HepG2 (cell line): ENCODE results near the gene CDK5RAP2. TPM values are rescaled to one million over a fixed set of nuclear protein-coding genes. Genes with fewer than 3 reads are reported as not detected.

ENCODE experiments used
- ATAC-seq: fragments of 200-7000 bp; cut with Tn5 transposase; 3 replicates; pipeline ENCODE4 v1.9.1; 2020; ENCODE audit warnings: mild to moderate bottlenecking, moderate library complexity
- BruUV-seq: library from RNA; stranded (reverse); fragments of 400-500 nt; replicated peaks from 2 replicates; lab custom pipeline; 2021; lab: Mats Ljungman, UMichigan
- CTCF ChIA-PET: fragments of 300-600 bp; formaldehyde crosslinking; extraction: SDS; loops from one replicate; lab custom pipeline; 2021; ENCODE audit warnings: low total read pairs, inconsistent platforms, low intra/inter-chr PET ratio; lab: Yijun Ruan, JAX
- POLR2A ChIA-PET: fragments of 350-600 bp; sonication (Branson Sonifier 250); formaldehyde crosslinking; loops from one replicate; lab custom pipeline; 2020; ENCODE audit warnings: antibody characterized with exemption, inconsistent platforms; lab: Yijun Ruan, JAX
- DNase-seq: peaks from one replicate; pipeline ENCODE4 v3.0.0-alpha.2; 2015; ENCODE audit warnings: low spot score
- FAIRE-seq: peaks from 3 replicates; lab custom pipeline; 2011; peaks lifted over from hg19 to GRCh38; lab: Jason Lieb, UNC
- H2AFZ ChIP-seq: one replicate; pipeline ENCODE4 v1.6.1; 2011; ENCODE audit warnings: low read length, inconsistent platforms
- H3K27ac ChIP-seq: fragments of 300-600 bp; 3 replicates; pipeline ENCODE4 v1.8.0; 2011; ENCODE audit warnings: mixed run types, mild to moderate bottlenecking, mixed read lengths, low read length, inconsistent platforms; ENCODE audit not compliant: insufficient read depth; ENCODE audit errors: extremely low read length
- H3K27me3 ChIP-seq, 2 experiments: fragments of 200-600 bp in 1 of 2; 2 replicates in 1 of 2; 3 replicates in 1 of 2; pipeline versions ENCODE4 v1.6.0 to v1.8.0; 2011; ENCODE audit warnings: low read length in 2 of 2, mild to moderate bottlenecking in 2 of 2, moderate library complexity in 2 of 2, inconsistent platforms in 1 of 2; ENCODE audit not compliant: insufficient read depth in 2 of 2, control insufficient read depth in 1 of 2
- H3K36me3 ChIP-seq, 2 experiments: fragments of 200-600 bp in 1 of 2; replicated peaks in 1 of 2; 2 replicates in 1 of 2; 3 replicates in 1 of 2; pipeline versions ENCODE4 v1.5.1 to v1.8.0; 2011; ENCODE audit warnings: low read length in 2 of 2, inconsistent platforms in 1 of 2; ENCODE audit not compliant: insufficient read depth in 2 of 2, control insufficient read depth in 1 of 2
- H3K4me1 ChIP-seq: 2 replicates; pipeline ENCODE4 v1.5.1; 2012; ENCODE audit warnings: low read length, inconsistent platforms; ENCODE audit not compliant: insufficient read depth
- H3K4me2 ChIP-seq: 2 replicates; pipeline ENCODE4 v1.6.0; 2011; ENCODE audit warnings: low read depth, low read length, inconsistent platforms
- H3K4me3 ChIP-seq, 3 experiments: fragments of 200-600 bp in 1 of 3; sonication (generic), shearing (Covaris generic) in 1 of 3; replicated peaks in 1 of 3; 2 replicates each; pipeline ENCODE4 v1.5.1; 2011 to 2016; ENCODE audit warnings: low read length in 3 of 3, inconsistent platforms in 2 of 3, low read depth in 2 of 3, mild to moderate bottlenecking in 2 of 3, control low read depth in 1 of 3, mixed read lengths in 1 of 3; ENCODE audit not compliant: insufficient read depth in 1 of 3
- H3K79me2 ChIP-seq: one replicate; pipeline ENCODE4 v1.6.1; 2011; ENCODE audit warnings: low read length, inconsistent platforms; ENCODE audit not compliant: insufficient read depth
- H3K9ac ChIP-seq: 2 replicates; pipeline ENCODE4 v1.6.0; 2011; ENCODE audit warnings: mild to moderate bottlenecking, low read depth, low read length, inconsistent platforms; ENCODE audit not compliant: insufficient read depth
- H3K9me3 ChIP-seq: 2 replicates; pipeline ENCODE4 v1.5.1; 2012; ENCODE audit warnings: mild to moderate bottlenecking, low read length
- H4K20me1 ChIP-seq: 2 replicates; pipeline ENCODE4 v1.6.0; 2011; ENCODE audit warnings: inconsistent platforms, mild to moderate bottlenecking, low read length, moderate library complexity; ENCODE audit not compliant: insufficient read depth
- EHMT2 ChIP-seq: fragments of 200-600 bp; sonication (generic); IDR thresholded peaks from 2 replicates; pipeline ENCODE4 v1.7.0; 2017; ENCODE audit warnings: antibody characterized with exemption, low read depth, low read length, borderline replicate concordance
- MAFG ChIP-seq: sonication (generic); formaldehyde crosslinking; IDR thresholded peaks from 2 replicates; pipeline ENCODE4 v1.5.1; 2020; ENCODE audit warnings: mild to moderate bottlenecking, missing genetic modification reagents
- MEF2D ChIP-seq: sonication (generic); formaldehyde crosslinking; IDR thresholded peaks from 2 replicates; pipeline ENCODE4 v1.5.1; 2020; ENCODE audit warnings: mild to moderate bottlenecking, missing genetic modification reagents
- RBFOX2 ChIP-seq: fragments of 200-400 bp; formaldehyde crosslinking; IDR thresholded peaks from 2 replicates; pipeline ENCODE4 v1.6.1; 2017; ENCODE audit warnings: low read depth, mild to moderate bottlenecking, low read length
- SP1 ChIP-seq, 2 experiments: fragments of 450-650 bp in 1 of 2; sonication (generic) in 1 of 2; formaldehyde crosslinking in 1 of 2; IDR thresholded peaks; 2 replicates each; pipeline versions ENCODE4 v1.4.0 to v1.6.1; 2016 to 2020; ENCODE audit warnings: missing genetic modification reagents in 1 of 2
- STAT5B ChIP-seq: sonication (generic); formaldehyde crosslinking; IDR thresholded peaks from 2 replicates; pipeline ENCODE4 v1.4.0; 2020; ENCODE audit warnings: missing genetic modification reagents
- WGBS: methylation state at CpG from one replicate; pipeline ENCODE4 v1.1.6; 2017; ENCODE audit warnings: low lambda C conversion rate; 5-methylcytosine and 5-hydroxymethylcytosine counted together
- in situ Hi-C: cut with HindIII; loops from 2 replicates; pipeline ENCODE4 v1.10.0; 2017; ENCODE audit warnings: low pct_unique_long_range_greater_than_20kb; ENCODE audit not compliant: extremely low pct_ligation_motif_present
- intact Hi-C: fragments of 100-400 bp; cut with micrococcal nuclease; formaldehyde crosslinking; loops from one replicate; pipeline ENCODE4 v1.10.0; 2022; ENCODE audit not compliant: unreplicated experiment
- polyA plus RNA-seq, 8 experiments: library from polyadenylated mRNA; depleted of rRNA in 3 of 8; stranded (reverse) in 7 of 8; unstranded in 1 of 8; fragments of >200 nt; fragmentation: Illumina TruSeq in 4 of 8; extraction: Trizol in 4 of 8; gene quantifications; 2 replicates each; pipeline versions ENCODE4 v1.2.1 to v1.2.3, GENCODE V29; 2011 to 2016; ENCODE audit warnings: low read depth in 4 of 8, missing spikeins in 1 of 8, mixed read lengths in 1 of 8; ENCODE audit not compliant: insufficient read depth in 1 of 8
- total RNA-seq, 5 experiments: library from RNA; depleted of rRNA; stranded (reverse); fragments of >200 nt; fragmentation: Illumina TruSeq; extraction: Trizol; gene quantifications; 2 replicates each; pipeline ENCODE4 v1.2.3, GENCODE V29; 2016; ENCODE audit warnings: low read depth in 1 of 5
- TF ChIP-seq, protein P1 (sequence below): sonication (generic); formaldehyde crosslinking; IDR thresholded peaks from 2 replicates; pipeline ENCODE4 v1.9.0; 2021; ENCODE audit warnings: mild to moderate bottlenecking, missing genetic modification reagents
- TF ChIP-seq, protein P2 (sequence below): sonication (generic); formaldehyde crosslinking; IDR thresholded peaks from 2 replicates; pipeline ENCODE4 v1.8.1; 2023; ENCODE audit warnings: mild to moderate bottlenecking, missing genetic modification reagents, borderline replicate concordance
- TF ChIP-seq, protein P3 (sequence below): sonication (generic); formaldehyde crosslinking; IDR thresholded peaks from 2 replicates; pipeline ENCODE4 v1.5.0; 2020; ENCODE audit warnings: missing genetic modification reagents
- TF ChIP-seq, protein P4 (sequence below): sonication (generic); formaldehyde crosslinking; conservative IDR thresholded peaks from 2 replicates; pipeline ENCODE4 v1.4.0; 2020; ENCODE audit warnings: missing genetic modification reagents

Gene CDK5RAP2
- total and polyA plus RNA-seq, 2 of the 13 experiments (the other 11 are each of a cell fraction or from before 2014, with no cell fraction given): 31.8 to 42.2 TPM

DNA sequence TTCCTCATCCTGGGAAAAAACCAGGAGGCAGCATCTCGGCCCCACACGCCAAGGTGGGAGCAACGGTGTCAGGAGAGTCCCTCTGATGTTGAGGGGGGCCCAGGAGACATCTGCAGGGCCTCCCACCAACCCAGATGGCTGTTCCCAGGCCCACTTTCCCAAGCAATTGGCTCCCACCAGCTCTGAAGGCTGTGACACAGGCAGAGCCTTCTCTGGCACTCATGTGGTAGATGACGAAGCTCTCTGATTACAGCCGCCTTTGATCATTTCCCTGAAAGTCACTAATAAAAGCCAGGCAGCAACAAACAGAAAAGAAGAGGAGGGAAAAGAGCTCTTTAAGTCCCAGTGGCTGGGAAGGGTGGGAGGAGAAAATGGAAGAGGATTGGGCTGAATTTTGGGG, 226.5 kb downstream of the CDK5RAP2 start (continued):
- TF ChIP-seq, protein P1, sequence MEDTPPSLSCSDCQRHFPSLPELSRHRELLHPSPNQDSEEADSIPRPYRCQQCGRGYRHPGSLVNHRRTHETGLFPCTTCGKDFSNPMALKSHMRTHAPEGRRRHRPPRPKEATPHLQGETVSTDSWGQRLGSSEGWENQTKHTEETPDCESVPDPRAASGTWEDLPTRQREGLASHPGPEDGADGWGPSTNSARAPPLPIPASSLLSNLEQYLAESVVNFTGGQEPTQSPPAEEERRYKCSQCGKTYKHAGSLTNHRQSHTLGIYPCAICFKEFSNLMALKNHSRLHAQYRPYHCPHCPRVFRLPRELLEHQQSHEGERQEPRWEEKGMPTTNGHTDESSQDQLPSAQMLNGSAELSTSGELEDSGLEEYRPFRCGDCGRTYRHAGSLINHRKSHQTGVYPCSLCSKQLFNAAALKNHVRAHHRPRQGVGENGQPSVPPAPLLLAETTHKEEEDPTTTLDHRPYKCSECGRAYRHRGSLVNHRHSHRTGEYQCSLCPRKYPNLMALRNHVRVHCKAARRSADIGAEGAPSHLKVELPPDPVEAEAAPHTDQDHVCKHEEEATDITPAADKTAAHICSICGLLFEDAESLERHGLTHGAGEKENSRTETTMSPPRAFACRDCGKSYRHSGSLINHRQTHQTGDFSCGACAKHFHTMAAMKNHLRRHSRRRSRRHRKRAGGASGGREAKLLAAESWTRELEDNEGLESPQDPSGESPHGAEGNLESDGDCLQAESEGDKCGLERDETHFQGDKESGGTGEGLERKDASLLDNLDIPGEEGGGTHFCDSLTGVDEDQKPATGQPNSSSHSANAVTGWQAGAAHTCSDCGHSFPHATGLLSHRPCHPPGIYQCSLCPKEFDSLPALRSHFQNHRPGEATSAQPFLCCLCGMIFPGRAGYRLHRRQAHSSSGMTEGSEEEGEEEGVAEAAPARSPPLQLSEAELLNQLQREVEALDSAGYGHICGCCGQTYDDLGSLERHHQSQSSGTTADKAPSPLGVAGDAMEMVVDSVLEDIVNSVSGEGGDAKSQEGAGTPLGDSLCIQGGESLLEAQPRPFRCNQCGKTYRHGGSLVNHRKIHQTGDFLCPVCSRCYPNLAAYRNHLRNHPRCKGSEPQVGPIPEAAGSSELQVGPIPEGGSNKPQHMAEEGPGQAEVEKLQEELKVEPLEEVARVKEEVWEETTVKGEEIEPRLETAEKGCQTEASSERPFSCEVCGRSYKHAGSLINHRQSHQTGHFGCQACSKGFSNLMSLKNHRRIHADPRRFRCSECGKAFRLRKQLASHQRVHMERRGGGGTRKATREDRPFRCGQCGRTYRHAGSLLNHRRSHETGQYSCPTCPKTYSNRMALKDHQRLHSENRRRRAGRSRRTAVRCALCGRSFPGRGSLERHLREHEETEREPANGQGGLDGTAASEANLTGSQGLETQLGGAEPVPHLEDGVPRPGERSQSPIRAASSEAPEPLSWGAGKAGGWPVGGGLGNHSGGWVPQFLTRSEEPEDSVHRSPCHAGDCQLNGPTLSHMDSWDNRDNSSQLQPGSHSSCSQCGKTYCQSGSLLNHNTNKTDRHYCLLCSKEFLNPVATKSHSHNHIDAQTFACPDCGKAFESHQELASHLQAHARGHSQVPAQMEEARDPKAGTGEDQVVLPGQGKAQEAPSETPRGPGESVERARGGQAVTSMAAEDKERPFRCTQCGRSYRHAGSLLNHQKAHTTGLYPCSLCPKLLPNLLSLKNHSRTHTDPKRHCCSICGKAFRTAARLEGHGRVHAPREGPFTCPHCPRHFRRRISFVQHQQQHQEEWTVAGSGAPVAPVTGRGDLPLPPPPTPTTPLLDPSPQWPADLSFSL (CRISPR knock-in tag): no peak
- TF ChIP-seq STAT5B (CRISPR knock-in tag): no peak
- no peak for TF ChIP-seq MEF2D

DNA sequence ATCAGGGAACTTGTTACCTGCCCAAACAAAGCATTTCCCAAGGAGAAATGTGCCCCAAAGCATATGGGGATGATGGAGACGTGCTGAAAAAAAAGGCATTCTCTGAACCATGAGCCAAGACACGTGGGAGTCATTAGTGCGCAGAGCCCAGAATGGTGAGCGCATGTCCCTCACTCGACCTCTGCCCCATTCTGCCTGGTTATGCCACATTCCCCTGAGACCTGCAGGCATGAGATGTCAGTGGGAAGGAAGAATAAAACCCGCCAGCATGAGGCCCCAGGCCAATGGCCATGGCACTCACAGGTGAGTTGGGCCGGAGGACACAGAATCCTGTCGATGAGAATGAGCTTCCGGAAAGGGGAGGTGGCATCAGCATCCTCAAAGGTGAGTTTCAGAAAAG, 228.9 kb downstream of the CDK5RAP2 start:
- no peaks in the 10 kb centered on the region for H3K36me3 ChIP-seq
- ATAC-seq: no peak
- TF ChIP-seq MAFG (CRISPR knock-in tag) (no peak), RBFOX2 (no peak), EHMT2 (no peak), SP1 (IDR thresholded peaks at IDR 0.05) (no peak), SP1 (CRISPR knock-in tag; IDR thresholded peaks at IDR 0.05) (no peak)
- TF ChIP-seq, protein P2, sequence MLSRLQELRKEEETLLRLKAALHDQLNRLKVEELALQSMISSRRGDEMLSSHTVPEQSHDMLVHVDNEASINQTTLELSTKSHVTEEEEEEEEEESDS: no peak
- TF ChIP-seq, protein P3, sequence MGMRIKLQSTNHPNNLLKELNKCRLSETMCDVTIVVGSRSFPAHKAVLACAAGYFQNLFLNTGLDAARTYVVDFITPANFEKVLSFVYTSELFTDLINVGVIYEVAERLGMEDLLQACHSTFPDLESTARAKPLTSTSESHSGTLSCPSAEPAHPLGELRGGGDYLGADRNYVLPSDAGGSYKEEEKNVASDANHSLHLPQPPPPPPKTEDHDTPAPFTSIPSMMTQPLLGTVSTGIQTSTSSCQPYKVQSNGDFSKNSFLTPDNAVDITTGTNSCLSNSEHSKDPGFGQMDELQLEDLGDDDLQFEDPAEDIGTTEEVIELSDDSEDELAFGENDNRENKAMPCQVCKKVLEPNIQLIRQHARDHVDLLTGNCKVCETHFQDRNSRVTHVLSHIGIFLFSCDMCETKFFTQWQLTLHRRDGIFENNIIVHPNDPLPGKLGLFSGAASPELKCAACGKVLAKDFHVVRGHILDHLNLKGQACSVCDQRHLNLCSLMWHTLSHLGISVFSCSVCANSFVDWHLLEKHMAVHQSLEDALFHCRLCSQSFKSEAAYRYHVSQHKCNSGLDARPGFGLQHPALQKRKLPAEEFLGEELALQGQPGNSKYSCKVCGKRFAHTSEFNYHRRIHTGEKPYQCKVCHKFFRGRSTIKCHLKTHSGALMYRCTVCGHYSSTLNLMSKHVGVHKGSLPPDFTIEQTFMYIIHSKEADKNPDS (CRISPR knock-in tag): no peak
- TF ChIP-seq, protein P4, sequence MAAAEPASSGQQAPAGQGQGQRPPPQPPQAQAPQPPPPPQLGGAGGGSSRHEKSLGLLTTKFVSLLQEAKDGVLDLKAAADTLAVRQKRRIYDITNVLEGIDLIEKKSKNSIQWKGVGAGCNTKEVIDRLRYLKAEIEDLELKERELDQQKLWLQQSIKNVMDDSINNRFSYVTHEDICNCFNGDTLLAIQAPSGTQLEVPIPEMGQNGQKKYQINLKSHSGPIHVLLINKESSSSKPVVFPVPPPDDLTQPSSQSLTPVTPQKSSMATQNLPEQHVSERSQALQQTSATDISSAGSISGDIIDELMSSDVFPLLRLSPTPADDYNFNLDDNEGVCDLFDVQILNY (CRISPR knock-in tag): no peak
- TF ChIP-seq, all 625 proteins: peak for 0
- Histone ChIP-seq H3K27me3 (no peaks in the 10 kb centered on the region), H2AFZ (no peak overlapping the region), H4K20me1 (no peaks in the 10 kb centered on the region), H3K9ac (no peak overlapping the region), H3K79me2 (no peaks in the 10 kb centered on the region), H3K27ac (no peak overlapping the region), H3K4me3 (no peak overlapping the region), H3K4me1 (no peaks in the 10 kb centered on the region), H3K4me2 (no peak overlapping the region), H3K9me3 (0 out of 2 replicates have a peak, but pooled peaks cover under 1% of the 10 kb centered on the region)
- no TSS peak for BruUV-seq
- intact Hi-C loops (no loop called here), in situ Hi-C loops (loop anchor here (10.0 kb wide), 2 partner anchors 386 to 796 kb away; no protein-coding TSS in a partner anchor)
- CTCF ChIA-PET: no interaction called here
- POLR2A ChIA-PET: no interaction called here
- no peak for FAIRE-seq
- DNase-seq: no peak
- WGBS: 62% methylated on average over 9 of the region's 9 CpGs
